K562 (cell line): ENCODE measurements around the gene DUS1L. TPM values are rescaled to one million over a fixed set of nuclear protein-coding genes. Genes with fewer than 3 reads are reported as not detected.

Experiments
- ATAC-seq: fragments of 200-7000 bp; cut with Tn5 transposase; 3 replicates; pipeline ENCODE4 v1.9.1; 2020; ENCODE audit warnings: moderate library complexity
- BruUV-seq: library from RNA; stranded (reverse); fragments of 400-500 nt; replicated peaks from 2 replicates; lab custom pipeline; 2021; lab: Mats Ljungman, UMichigan
- CTCF ChIA-PET: fragments of 300-600 bp; formaldehyde crosslinking; extraction: SDS; loops from one replicate; lab custom pipeline; 2021; ENCODE audit warnings: low intra/inter-chr PET ratio; lab: Yijun Ruan, JAX
- POLR2A ChIA-PET: fragments of 300-600, 350-650 bp; sonication (Branson Sonifier 250); formaldehyde crosslinking; extraction: SDS; loops from one replicate; lab custom pipeline; 2021; ENCODE audit warnings: antibody characterized with exemption, inconsistent platforms; lab: Yijun Ruan, JAX
- DNase-seq, 4 experiments: peaks; one replicate each; pipeline versions ENCODE4 v3.0.0 to v3.0.0-alpha.2; 2011 to 2018; ENCODE audit warnings: low spot score in 3 of 4, mixed read lengths in 3 of 4; ENCODE audit errors: extremely low read depth in 1 of 4
- FAIRE-seq: peaks from 2 replicates; lab custom pipeline; 2011; peaks lifted over from hg19 to GRCh38; lab: Jason Lieb, UNC
- H2AFZ ChIP-seq: 2 replicates; pipeline ENCODE4 v1.6.0; 2011; ENCODE audit warnings: low read depth, low read length, control low read depth, inconsistent platforms
- H3K27ac ChIP-seq: fragments of 200-600 bp; 3 replicates; pipeline ENCODE4 v1.8.0; 2011; ENCODE audit warnings: low read depth, mild to moderate bottlenecking, control low read depth, inconsistent platforms, low read length, moderate library complexity, mixed read lengths; ENCODE audit errors: extremely low read depth
- H3K27me3 ChIP-seq, 2 experiments: fragments of 300-600 bp in 1 of 2; 2 replicates in 1 of 2; 3 replicates in 1 of 2; pipeline versions ENCODE4 v1.6.0 to v1.8.0; 2011; ENCODE audit warnings: inconsistent platforms in 2 of 2, low read length in 2 of 2, mild to moderate bottlenecking in 1 of 2, mixed read lengths in 1 of 2, moderate library complexity in 1 of 2; ENCODE audit not compliant: control insufficient read depth in 2 of 2, insufficient read depth in 2 of 2
- H3K36me3 ChIP-seq: fragments of 300-600 bp; 3 replicates; pipeline ENCODE4 v1.8.0; 2011; ENCODE audit warnings: mild to moderate bottlenecking, low read length, inconsistent platforms; ENCODE audit not compliant: control insufficient read depth, insufficient read depth
- H3K4me1 ChIP-seq, 2 experiments: fragments of 200-600 bp in 1 of 2; replicated peaks in 1 of 2; 2 replicates in 1 of 2; 3 replicates in 1 of 2; pipeline versions ENCODE4 v1.5.1 to v1.8.0; 2011; ENCODE audit warnings: inconsistent platforms in 2 of 2, low read length in 2 of 2, mild to moderate bottlenecking in 1 of 2, mixed read lengths in 1 of 2, moderate library complexity in 1 of 2; ENCODE audit not compliant: control insufficient read depth in 2 of 2, insufficient read depth in 2 of 2
- H3K4me2 ChIP-seq: 2 replicates; pipeline ENCODE4 v1.6.1; 2011; ENCODE audit warnings: low read length, control low read depth, inconsistent platforms, mixed read lengths; ENCODE audit not compliant: insufficient read depth
- H3K4me3 ChIP-seq: fragments of 200-600 bp; sonication (generic), shearing (Covaris generic); 2 replicates; pipeline ENCODE4 v1.5.1; 2016; ENCODE audit warnings: control low read depth, inconsistent platforms
- H3K79me2 ChIP-seq: fragments of 200-600 bp; 3 replicates; pipeline ENCODE4 v1.8.0; 2011; ENCODE audit warnings: low read length, inconsistent platforms; ENCODE audit not compliant: control insufficient read depth, insufficient read depth
- H3K9ac ChIP-seq, 2 experiments: 2 replicates each; pipeline versions ENCODE4 v1.6.0 to v1.6.1; 2011; ENCODE audit warnings: low read depth in 2 of 2, low read length in 2 of 2, control low read depth in 1 of 2, inconsistent platforms in 1 of 2, mild to moderate bottlenecking in 1 of 2, mixed read lengths in 1 of 2; ENCODE audit not compliant: insufficient read depth in 1 of 2
- H3K9me1 ChIP-seq: one replicate; pipeline ENCODE4 v1.6.0; 2011; ENCODE audit warnings: inconsistent platforms, mild to moderate bottlenecking, low read length, moderate library complexity; ENCODE audit not compliant: control insufficient read depth, insufficient read depth
- H3K9me3 ChIP-seq: replicated peaks from 2 replicates; pipeline ENCODE4 v1.5.1; 2011; ENCODE audit warnings: low read depth, low read length, inconsistent platforms; ENCODE audit not compliant: control insufficient read depth, insufficient read depth
- H4K20me1 ChIP-seq: replicated peaks from 2 replicates; pipeline ENCODE4 v1.6.1; 2011; ENCODE audit warnings: low read length, inconsistent platforms, mixed read lengths; ENCODE audit not compliant: control insufficient read depth, insufficient read depth
- CREB1 ChIP-seq, 2 experiments: sonication (generic) in 1 of 2; formaldehyde crosslinking in 1 of 2; IDR thresholded peaks; 2 replicates each; pipeline versions ENCODE4 v1.6.1 to v1.8.0; 2012 to 2022; ENCODE audit warnings: inconsistent platforms in 1 of 2, mild to moderate bottlenecking in 1 of 2, missing genetic modification reagents in 1 of 2, moderate library complexity in 1 of 2
- CREB3L1 ChIP-seq: fragments of 450-650 bp; IDR thresholded peaks from 2 replicates; pipeline ENCODE4 v1.6.1; 2014; ENCODE audit warnings: low read depth, mild to moderate bottlenecking, moderate library complexity, borderline replicate concordance
- FOXJ3 ChIP-seq: sonication (generic); formaldehyde crosslinking; IDR thresholded peaks from 2 replicates; pipeline ENCODE4 v1.4.0; 2020; ENCODE audit warnings: mild to moderate bottlenecking, missing genetic modification reagents
- KAT2B ChIP-seq: IDR thresholded peaks from one replicate; pipeline ENCODE4 v1.6.1; 2012; ENCODE audit warnings: low read depth, mild to moderate bottlenecking, control low read depth, inconsistent platforms, low read length, moderate library complexity
- KDM5B ChIP-seq: fragments of 200-600 bp; sonication (generic); IDR thresholded peaks from 2 replicates; pipeline ENCODE4 v1.6.1; 2012; ENCODE audit warnings: low read depth, mild to moderate bottlenecking, moderate library complexity, low read length, control low read depth, inconsistent platforms; ENCODE audit not compliant: insufficient replicate concordance
- PPARD ChIP-seq: fragments of 250-450 bp; sonication (Bioruptor Pico); IDR thresholded peaks from 2 replicates; pipeline ENCODE4 v1.8.0; 2022; ENCODE audit warnings: inconsistent platforms, mild to moderate bottlenecking, moderate library complexity
- SNAPC5 ChIP-seq: fragments of 250-450 bp; sonication (Bioruptor Pico); IDR thresholded peaks from 2 replicates; pipeline ENCODE4 v1.8.0; 2021; ENCODE audit warnings: moderate library complexity, mild to moderate bottlenecking, inconsistent platforms
- THAP7 ChIP-seq: fragments of 250-450 bp; sonication (Bioruptor Pico); IDR thresholded peaks from 2 replicates; pipeline ENCODE4 v1.5.0; 2021
- ZFP91 ChIP-seq: sonication (generic); formaldehyde crosslinking; IDR thresholded peaks from 2 replicates; pipeline ENCODE4 v1.8.0; 2022; ENCODE audit warnings: mild to moderate bottlenecking, missing genetic modification reagents
- ZNF699 ChIP-seq: fragments of 250-450 bp; sonication (Bioruptor Pico); IDR thresholded peaks from 2 replicates; pipeline ENCODE4 v1.8.0; 2021; ENCODE audit warnings: mild to moderate bottlenecking, moderate library complexity; ENCODE audit not compliant: insufficient replicate concordance
- ZNF76 ChIP-seq: fragments of 250-450 bp; sonication (Bioruptor Pico); IDR thresholded peaks from 2 replicates; pipeline ENCODE4 v1.4.0; 2020; ENCODE audit warnings: mild to moderate bottlenecking, moderate library complexity, borderline replicate concordance
- ZNF766 ChIP-seq: fragments of 200-800 bp; sonication (Bioruptor generic); conservative IDR thresholded peaks from 2 replicates; pipeline ENCODE4 v1.6.1; 2016; ENCODE audit warnings: missing genetic modification characterization, missing compliant biosample characterization
- WGBS: fragments of 100-300 bp; shearing (Covaris generic); methylation state at CpG from one replicate; pipeline ENCODE4 v1.1.6; 2016; ENCODE audit warnings: low coverage, mixed read lengths; ENCODE audit not compliant: insufficient coverage; ENCODE audit errors: missing lambda C conversion rate; 5-methylcytosine and 5-hydroxymethylcytosine counted together
- in situ Hi-C: fragments of 300-500 bp; cut with MboI; formaldehyde crosslinking; loops from 4 replicates; pipeline ENCODE4 v1.15.0; 2018; ENCODE audit warnings: inconsistent platforms, mixed read lengths
- intact Hi-C: fragments of 100-400 bp; cut with micrococcal nuclease; formaldehyde crosslinking; loops from 2 replicates; pipeline ENCODE4 v1.14.2; 2022
- polyA plus RNA-seq, 8 experiments: library from polyadenylated mRNA; depleted of rRNA in 4 of 8; stranded (reverse) in 5 of 8; unstranded in 3 of 8; fragments of >200 nt; fragmentation: Nextera tagmentation in 2 of 8; fragmentation: Illumina TruSeq in 1 of 8; extraction: Ambion mirVana in 2 of 8; extraction: Trizol in 1 of 8; gene quantifications; 2 replicates each; pipeline versions ENCODE4 v1.2.1 to v1.2.3, GENCODE V29; 2011 to 2014; ENCODE audit warnings: inconsistent platforms in 1 of 8, missing spikeins in 1 of 8
- total RNA-seq, 7 experiments: library from RNA; depleted of rRNA in 6 of 7; stranded (reverse); fragments of >200 nt in 6 of 7; fragmentation: Illumina TruSeq in 2 of 7; extraction: Trizol in 2 of 7; gene quantifications; 2 replicates each; pipeline versions ENCODE4 v1.2.1 to v1.2.3, GENCODE V29; 2011 to 2021; ENCODE audit warnings: low replicate concordance in 1 of 7

Gene DUS1L
- total and polyA plus RNA-seq, 9 of the 15 experiments (the other 6 are each of a cell fraction or from before 2014, with no cell fraction given) = 7.8 to 210 (median 83.9) TPM

- CTCF ChIA-PET = no interaction called here
- in situ Hi-C loops = no loop called here
- peak overlapping the region in 1 of 2 experiments; percentile 77; a peak in 2 of 4 replicates for H3K9ac ChIP-seq
- intact Hi-C loops = no loop called here
- H3K27me3 ChIP-seq = no peaks in the 10 kb centered on the region
- WGBS = 71% methylated on average over 15 of the region's 18 CpGs
- peaks cover 33 to 96% of the 10 kb centered on the region in 2 experiments for H3K4me1 ChIP-seq
- H3K9me1 ChIP-seq = no peaks in the 10 kb centered on the region
- peak; percentile 11 for FAIRE-seq
- peaks cover 28% of the 10 kb centered on the region for H3K79me2 ChIP-seq
- DNase-seq = no peak
- no peak overlapping the region for H3K4me2 ChIP-seq
- H4K20me1 ChIP-seq = 0 out of 2 replicates have a peak, but pooled peaks cover 4% of the 10 kb centered on the region
- POLR2A ChIA-PET = interaction anchor here (0.5 to 1.6 kb wide), 6 partner anchors 9 to 54 kb away, joined by 3 to 5 read pairs (median 5); no protein-coding TSS in a partner anchor
- peak overlapping the region; percentile 21; the same call in 1 of the 3 replicates for H3K27ac ChIP-seq
- H3K4me3 ChIP-seq = no peak overlapping the region
- H2AFZ ChIP-seq = no peak overlapping the region
- ATAC-seq = no peak
- peaks cover 9% of the 10 kb centered on the region; the same call in 2 of the 3 replicates for H3K36me3 ChIP-seq
- BruUV-seq = no TSS peak
- H3K9me3 ChIP-seq = no peaks in the 10 kb centered on the region
- TF ChIP-seq PPARD (CRISPR knock-in tag) (no peak), ZNF76 (CRISPR knock-in tag) (no peak), CREB3L1 (no peak), SNAPC5 (CRISPR knock-in tag) (no peak), FOXJ3 (CRISPR knock-in tag) (no peak), ZNF766 (no peak), THAP7 (CRISPR knock-in tag) (no peak), ZNF699 (no peak), KAT2B (no peak), ZFP91 (CRISPR knock-in tag) (no peak), KDM5B (peak; percentile 18), CREB1 (IDR thresholded peaks at IDR 0.05) (no peak), CREB1 (CRISPR knock-in tag; IDR thresholded peaks at IDR 0.05) (no peak)
Measured at GRCh38 chr17:82101767-82102679, 36.4 kb upstream of the DUS1L start.
